B cell (primary cell): ENCODE measurements around the gene TTLL5. TPM values are rescaled to one million over a fixed set of nuclear protein-coding genes. Genes with fewer than 3 reads are reported as not detected.

Experiments used
- ATAC-seq: fragments of 200-7000 bp; cut with Tn5 transposase; one replicate; pipeline ENCODE4 v1.10.0; 2021; ENCODE audit warnings: low read depth, mild to moderate bottlenecking, moderate number of reproducible peaks, moderate library complexity
- CTCF ChIA-PET: fragments of 350-600 bp; sonication (Branson Sonifier 250); formaldehyde crosslinking; loops from one replicate; lab custom pipeline; 2021; ENCODE audit warnings: antibody characterized with exemption, inconsistent platforms; lab: Charles Lee
- POLR2A ChIA-PET: fragments of 350-600 bp; sonication (Branson Sonifier 250); formaldehyde crosslinking; loops from one replicate; lab custom pipeline; 2021; ENCODE audit warnings: antibody characterized with exemption; lab: Charles Lee
- DNase-seq: peaks from one replicate; pipeline ENCODE4 v3.0.0; 2013
- H2AFZ ChIP-seq: 2 replicates; pipeline ENCODE4 v1.6.1; 2012; ENCODE audit warnings: mild to moderate bottlenecking, low read depth, low read length; ENCODE audit not compliant: insufficient read depth, poor library complexity, severe bottlenecking
- H3K27ac ChIP-seq, 2 donors: 1 replicate in 1 of 2; 2 replicates in 1 of 2; pipeline ENCODE4 v1.5.1; 2012 to 2013; ENCODE audit warnings: low read length in 2 of 2, mild to moderate bottlenecking in 2 of 2, moderate library complexity in 1 of 2
- H3K27me3 ChIP-seq, 4 experiments: fragments of 200-600 bp in 1 of 4; sonication (generic) in 1 of 4; replicated peaks in 1 of 4; 1 replicate in 2 of 4; 2 replicates in 2 of 4; pipeline versions ENCODE4 v1.6.1 to v1.7.0; 2013 to 2016; ENCODE audit warnings: low read length in 3 of 4, mild to moderate bottlenecking in 2 of 4, mixed read lengths in 1 of 4, moderate library complexity in 1 of 4; ENCODE audit not compliant: insufficient read depth in 4 of 4, control insufficient read depth in 3 of 4; ENCODE audit errors: control extremely low read depth in 1 of 4
- H3K36me3 ChIP-seq, 2 experiments: replicated peaks in 1 of 2; 1 replicate in 1 of 2; 2 replicates in 1 of 2; pipeline versions ENCODE4 v1.6.1 to v1.7.1; 2013; ENCODE audit warnings: low read length in 1 of 2; ENCODE audit not compliant: insufficient read depth in 2 of 2, control insufficient read depth in 1 of 2; ENCODE audit errors: control extremely low read depth in 1 of 2, extremely low read depth in 1 of 2
- H3K4me1 ChIP-seq, 2 donors: fragments of 200-600 bp in 1 of 2; sonication (generic) in 1 of 2; 1 replicate in 1 of 2; 2 replicates in 1 of 2; pipeline versions ENCODE4 v1.5.1 to v1.6.1; 2013 to 2017; ENCODE audit warnings: low read length in 2 of 2; ENCODE audit not compliant: control insufficient read depth in 2 of 2, insufficient read depth in 2 of 2
- H3K4me2 ChIP-seq: replicated peaks from 2 replicates; pipeline ENCODE3; 2012; ENCODE audit warnings: mild to moderate bottlenecking, low read depth, low read length; ENCODE audit not compliant: poor library complexity, severe bottlenecking
- H3K4me3 ChIP-seq, 5 experiments: fragments of 200-600 bp in 1 of 5; sonication (generic) in 1 of 5; 1 replicate in 3 of 5; 2 replicates in 2 of 5; pipeline versions ENCODE4 v1.5.1 to v1.7.0; 2011 to 2016; ENCODE audit warnings: low read length in 4 of 5, mild to moderate bottlenecking in 4 of 5, low read depth in 2 of 5, control low read depth in 1 of 5, moderate library complexity in 1 of 5; ENCODE audit not compliant: insufficient read depth in 1 of 5; ENCODE audit errors: control extremely low read depth in 1 of 5, extremely low read depth in 1 of 5
- H3K79me2 ChIP-seq: fragments of 200-600 bp; sonication (generic); one replicate; pipeline ENCODE4 v1.6.0; 2016; ENCODE audit warnings: low read length; ENCODE audit not compliant: control insufficient read depth, insufficient read depth
- H3K9ac ChIP-seq: fragments of 200-600 bp; sonication (generic); 2 replicates; pipeline ENCODE4 v1.6.1; 2017; ENCODE audit warnings: mild to moderate bottlenecking, low read length, moderate library complexity
- H3K9me3 ChIP-seq, 3 donors: one replicate each; pipeline versions ENCODE4 v1.6.1 to v1.7.1; 2013; ENCODE audit warnings: low read length in 2 of 3; ENCODE audit not compliant: control insufficient read depth in 2 of 3, insufficient read depth in 1 of 3; ENCODE audit errors: control extremely low read depth in 1 of 3
- H4K20me1 ChIP-seq: 2 replicates; pipeline ENCODE4 v1.6.0; 2012; ENCODE audit warnings: mild to moderate bottlenecking, low read length; ENCODE audit not compliant: insufficient read depth, control insufficient read depth, poor library complexity, severe bottlenecking
- H3K27ac Mint-ChIP-seq: one replicate; pipeline ENCODE4 v1.8.0; 2021; ENCODE audit warnings: mixed read lengths
- H3K27me3 Mint-ChIP-seq: one replicate; pipeline ENCODE4 v1.8.0; 2021; ENCODE audit warnings: mixed read lengths
- H3K4me1 Mint-ChIP-seq: one replicate; pipeline ENCODE4 v1.8.0; 2021; ENCODE audit warnings: mixed read lengths
- H3K4me3 Mint-ChIP-seq: one replicate; pipeline ENCODE4 v1.8.0; 2021; ENCODE audit warnings: mixed read lengths
- H3K9me3 Mint-ChIP-seq: one replicate; pipeline ENCODE4 v1.8.0; 2022; ENCODE audit warnings: mixed read lengths; ENCODE audit not compliant: insufficient read depth
- EZH2 ChIP-seq: IDR thresholded peaks from 2 replicates; pipeline ENCODE4 v1.6.1; 2012; ENCODE audit warnings: borderline replicate concordance, low read depth, mild to moderate bottlenecking, moderate library complexity, low read length; ENCODE audit not compliant: insufficient read depth, poor library complexity, severe bottlenecking
- WGBS: methylation state at CpG from one replicate; pipeline ENCODE4 v1.1.5; 2013; ENCODE audit warnings: missing lambda C conversion rate; ENCODE audit not compliant: insufficient coverage; 5-methylcytosine and 5-hydroxymethylcytosine counted together
- intact Hi-C: fragments of 100-400 bp; cut with micrococcal nuclease; formaldehyde crosslinking; loops from one replicate; pipeline ENCODE4 v1.10.0; 2022
- polyA plus RNA-seq: library from polyadenylated mRNA; depleted of rRNA; stranded (reverse); fragments of >200 nt; gene quantifications from 2 replicates; pipeline ENCODE4 v1.2.3, GENCODE V29; 2012
- total RNA-seq, 2 donors: library from RNA; stranded (reverse); fragments of 120-200 nt in 1 of 2; gene quantifications; 1 replicate in 1 of 2; 2 replicates in 1 of 2; pipeline versions ENCODE4 v1.2.3 to v1.2.4, GENCODE V29; 2013 to 2022
- TF ChIP-seq, protein P1 (sequence below): fragments of 200-600 bp; IDR thresholded peaks from one replicate; pipeline ENCODE4 v1.8.0; 2022; ENCODE audit warnings: antibody characterized with exemption, mild to moderate bottlenecking

The TTLL5 gene
- total and polyA plus RNA-seq, 2 donors (not counting 1 experiment from before 2014, with no cell fraction given): 10.9 to 50.9 TPM

- Histone ChIP-seq H3K27ac (no peak overlapping the region), H3K27me3 (no peaks in the 10 kb centered on the region), H3K9ac (no peak overlapping the region), H3K36me3 (no peaks in the 10 kb centered on the region), H4K20me1 (no peaks in the 10 kb centered on the region), H3K4me2 (peak overlapping the region; percentile 98), H3K79me2 (peaks cover 6% of the 10 kb centered on the region), H2AFZ (no peak overlapping the region), H3K9me3 (no peaks in the 10 kb centered on the region), H3K4me3 (no peak overlapping the region), H3K4me1 (peaks cover 44 to 62% of the 10 kb centered on the region in 2 donors)
- ChIA-PET POLR2A (interaction anchor here (0.6 kb wide), 1 partner anchor 22 kb away, joined by 4 read pairs; no protein-coding TSS in a partner anchor), CTCF (interaction anchor here (1.0 to 15.2 kb wide), 6 partner anchors 19 to 403 kb away, joined by 3 to 376 read pairs (median 32); partner anchors contain the start of gene FLVCR2)
- WGBS: 100% methylated on average over 8 of the region's 8 CpGs
- TF ChIP-seq EZH2: no peak
- TF ChIP-seq, protein P1, sequence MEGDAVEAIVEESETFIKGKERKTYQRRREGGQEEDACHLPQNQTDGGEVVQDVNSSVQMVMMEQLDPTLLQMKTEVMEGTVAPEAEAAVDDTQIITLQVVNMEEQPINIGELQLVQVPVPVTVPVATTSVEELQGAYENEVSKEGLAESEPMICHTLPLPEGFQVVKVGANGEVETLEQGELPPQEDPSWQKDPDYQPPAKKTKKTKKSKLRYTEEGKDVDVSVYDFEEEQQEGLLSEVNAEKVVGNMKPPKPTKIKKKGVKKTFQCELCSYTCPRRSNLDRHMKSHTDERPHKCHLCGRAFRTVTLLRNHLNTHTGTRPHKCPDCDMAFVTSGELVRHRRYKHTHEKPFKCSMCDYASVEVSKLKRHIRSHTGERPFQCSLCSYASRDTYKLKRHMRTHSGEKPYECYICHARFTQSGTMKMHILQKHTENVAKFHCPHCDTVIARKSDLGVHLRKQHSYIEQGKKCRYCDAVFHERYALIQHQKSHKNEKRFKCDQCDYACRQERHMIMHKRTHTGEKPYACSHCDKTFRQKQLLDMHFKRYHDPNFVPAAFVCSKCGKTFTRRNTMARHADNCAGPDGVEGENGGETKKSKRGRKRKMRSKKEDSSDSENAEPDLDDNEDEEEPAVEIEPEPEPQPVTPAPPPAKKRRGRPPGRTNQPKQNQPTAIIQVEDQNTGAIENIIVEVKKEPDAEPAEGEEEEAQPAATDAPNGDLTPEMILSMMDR: no peak
- ATAC-seq (no peak), DNase-seq (no peak)
- peaks cover 57% of the 10 kb centered on the region for H3K4me1 Mint-ChIP-seq
- intact Hi-C loops: loop anchor here (10.0 kb wide), 2 partner anchors 1344 to 1966 kb away; partner anchors contain the start of genes BBOF1, ENTPD5, GSTZ1 and POMT2
- no peaks in the 10 kb centered on the region for H3K9me3 Mint-ChIP-seq
- H3K27me3 Mint-ChIP-seq: no peaks in the 10 kb centered on the region
- peak overlapping the region; percentile 89 for H3K4me3 Mint-ChIP-seq
- H3K27ac Mint-ChIP-seq: peak overlapping the region; percentile 72
Measured at GRCh38 chr14:75980856-75981255, 319.8 kb downstream of the TTLL5 start.
